Astrocyte of the spinal cord (primary cell): ENCODE data around the gene TBCD.

Experiments used
- DNase-seq: peaks from one replicate; pipeline ENCODE4 v3.0.0; 2011; ENCODE audit warnings: low read depth, low spot score
- H3K4me3 ChIP-seq: 2 replicates; pipeline ENCODE4 v1.5.1; 2011; ENCODE audit warnings: low read depth, mild to moderate bottlenecking, low read length, moderate library complexity
- in situ Hi-C: cut with HindIII; loops from 2 replicates; pipeline ENCODE4 v1.10.0; 2017; ENCODE audit warnings: low sequenced_read_pairs
- TF ChIP-seq, protein P1 (sequence below): IDR thresholded peaks from 2 replicates; pipeline ENCODE4 v1.5.1; 2012; ENCODE audit warnings: low read depth, mild to moderate bottlenecking, low read length, inconsistent platforms

TBCD gene

DNA sequence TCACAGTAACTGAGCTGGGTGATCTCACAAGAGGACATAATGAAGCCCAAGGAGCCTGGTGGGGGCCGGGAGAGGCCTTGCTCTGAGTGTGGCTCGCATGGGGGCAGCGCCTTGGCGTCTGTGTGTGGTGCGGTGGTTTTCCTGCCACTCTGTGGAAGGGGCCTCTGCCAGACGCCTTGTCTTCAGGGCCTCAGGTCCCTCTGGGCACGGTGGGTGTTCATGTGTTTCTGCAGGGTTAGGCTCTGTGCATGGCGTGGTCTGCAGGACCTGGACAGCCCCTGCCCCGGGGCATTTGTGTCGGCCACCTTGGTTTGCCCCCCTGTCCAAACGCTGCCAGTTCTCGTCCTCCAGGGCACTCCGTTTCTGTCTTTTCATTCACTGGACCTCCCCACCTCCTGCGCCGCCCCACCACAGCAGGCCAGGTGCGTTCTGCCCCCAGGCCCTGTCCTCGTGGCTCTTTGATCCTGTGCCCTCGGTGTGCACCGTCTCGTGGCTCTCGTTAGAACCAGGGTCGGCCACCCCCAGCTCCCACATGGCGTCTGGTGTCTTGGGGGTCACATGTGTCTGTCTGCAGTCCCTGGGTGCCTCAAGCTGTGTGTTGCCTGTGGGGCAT is 131.7 kb downstream of the TBCD start:
- in situ Hi-C loops, result no loop called here
- TF ChIP-seq, protein P1, sequence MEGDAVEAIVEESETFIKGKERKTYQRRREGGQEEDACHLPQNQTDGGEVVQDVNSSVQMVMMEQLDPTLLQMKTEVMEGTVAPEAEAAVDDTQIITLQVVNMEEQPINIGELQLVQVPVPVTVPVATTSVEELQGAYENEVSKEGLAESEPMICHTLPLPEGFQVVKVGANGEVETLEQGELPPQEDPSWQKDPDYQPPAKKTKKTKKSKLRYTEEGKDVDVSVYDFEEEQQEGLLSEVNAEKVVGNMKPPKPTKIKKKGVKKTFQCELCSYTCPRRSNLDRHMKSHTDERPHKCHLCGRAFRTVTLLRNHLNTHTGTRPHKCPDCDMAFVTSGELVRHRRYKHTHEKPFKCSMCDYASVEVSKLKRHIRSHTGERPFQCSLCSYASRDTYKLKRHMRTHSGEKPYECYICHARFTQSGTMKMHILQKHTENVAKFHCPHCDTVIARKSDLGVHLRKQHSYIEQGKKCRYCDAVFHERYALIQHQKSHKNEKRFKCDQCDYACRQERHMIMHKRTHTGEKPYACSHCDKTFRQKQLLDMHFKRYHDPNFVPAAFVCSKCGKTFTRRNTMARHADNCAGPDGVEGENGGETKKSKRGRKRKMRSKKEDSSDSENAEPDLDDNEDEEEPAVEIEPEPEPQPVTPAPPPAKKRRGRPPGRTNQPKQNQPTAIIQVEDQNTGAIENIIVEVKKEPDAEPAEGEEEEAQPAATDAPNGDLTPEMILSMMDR, result no peak
- no peak for DNase-seq
- H3K4me3 ChIP-seq, result no peak overlapping the region

- no peak for DNase-seq
Observed at GRCh38 chr17:82884341-82884969, 132.6 kb downstream of the TBCD start.

GRCh38 chr17:82884970-82885353 is 133.1 kb downstream of the TBCD start:
- DNase-seq, result no peak
- in situ Hi-C loops, result no loop called here
- no peak overlapping the region for H3K4me3 ChIP-seq
- TF ChIP-seq, protein P1, result no peak

More at GRCh38 chr17:82884341-82884969, 132.6 kb downstream of the TBCD start:
- TF ChIP-seq, protein P1, result no peak
- in situ Hi-C loops, result no loop called here
- H3K4me3 ChIP-seq, result no peak overlapping the region

DNA sequence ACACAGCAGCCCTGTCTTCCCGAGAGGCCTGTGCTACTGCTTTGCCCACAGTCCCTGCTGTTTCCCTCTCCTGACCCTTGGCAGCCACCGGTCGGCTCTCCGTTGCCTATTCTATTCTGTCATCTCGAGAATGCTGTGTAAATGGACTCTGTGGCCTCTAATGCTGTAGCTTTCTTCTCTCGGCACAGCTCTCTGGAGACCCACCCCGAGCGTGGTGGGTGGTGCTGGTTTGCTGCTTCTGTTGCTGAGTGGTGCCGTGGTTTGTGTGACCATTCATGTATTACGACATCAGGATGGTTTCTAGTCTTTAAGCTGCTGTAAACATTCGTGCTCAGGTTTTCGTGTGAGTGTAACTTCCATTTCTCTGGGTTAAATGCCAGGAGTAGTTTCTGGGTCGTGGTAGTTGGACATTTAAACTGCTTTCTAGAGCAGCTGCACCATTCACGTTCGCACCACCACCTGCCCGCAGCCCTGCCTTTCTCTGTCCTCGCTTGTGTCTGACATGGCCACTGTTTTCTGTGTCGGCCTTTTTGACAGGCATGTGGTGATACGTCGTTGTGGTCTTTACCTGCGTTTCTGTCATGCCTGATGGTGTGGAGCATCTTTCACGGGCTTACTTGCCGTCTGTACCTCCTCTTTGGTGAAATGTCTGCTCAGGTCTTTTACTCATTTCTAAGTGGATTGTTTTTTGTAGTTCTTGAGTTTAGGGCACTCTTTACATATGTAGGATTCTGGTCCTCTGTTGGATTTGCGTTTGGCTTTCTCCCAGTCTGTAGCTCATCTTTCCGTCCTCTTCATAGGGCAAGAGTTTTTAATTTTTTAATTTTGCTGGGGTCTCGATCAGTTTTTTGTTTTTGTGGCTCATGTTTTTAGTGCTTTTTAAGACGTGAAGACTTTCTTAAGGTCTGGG is 135.6 kb downstream of the TBCD start:
- no peak for DNase-seq
- no peak overlapping the region for H3K4me3 ChIP-seq
- TF ChIP-seq, protein P1, result no peak
- in situ Hi-C loops, result no loop called here

GRCh38 chr17:82888583-82889495 is 137.0 kb downstream of the TBCD start:
- in situ Hi-C loops, result no loop called here

More at GRCh38 chr17:82888583-82889495, 137.0 kb downstream of the TBCD start:
- TF ChIP-seq, protein P1, result no peak
- no peak for DNase-seq
- no peak overlapping the region for H3K4me3 ChIP-seq
